Mesenchymal stem cell (in vitro differentiated cells and primary cell): ENCODE measurements around the gene HERPUD1.
"Not testable (repeated sequence)": the region's sequence is repeated elsewhere in the genome, so short reads cannot be mapped to it uniquely, and the experiment has no call there.

Source experiments
- DNase-seq: peaks from one replicate; pipeline ENCODE4 v3.0.0-alpha.2; 2013
- H2AFZ ChIP-seq: one replicate; pipeline ENCODE4 v1.6.1; 2013; ENCODE audit warnings: low read depth, mild to moderate bottlenecking, control low read depth, inconsistent platforms, low read length, moderate library complexity
- H2AK5ac ChIP-seq: 2 replicates; pipeline ENCODE4 v1.6.1; 2013; ENCODE audit warnings: low read length, moderate library complexity, mild to moderate bottlenecking, inconsistent platforms; ENCODE audit not compliant: severe bottlenecking
- H2BK120ac ChIP-seq: one replicate; pipeline ENCODE4 v1.6.1; 2013; ENCODE audit warnings: low read depth, mild to moderate bottlenecking, inconsistent platforms, low read length, moderate library complexity
- H2BK12ac ChIP-seq, 2 experiments: one replicate each; pipeline ENCODE4 v1.6.1; 2013; ENCODE audit warnings: inconsistent platforms in 2 of 2, low read length in 2 of 2, mild to moderate bottlenecking in 2 of 2, moderate library complexity in 2 of 2, control low read depth in 1 of 2
- H2BK15ac ChIP-seq: one replicate; pipeline ENCODE4 v1.6.1; 2013; ENCODE audit warnings: mild to moderate bottlenecking, low read depth, inconsistent platforms; ENCODE audit not compliant: poor library complexity, severe bottlenecking
- H2BK5ac ChIP-seq: 2 replicates; pipeline ENCODE4 v1.6.1; 2013; ENCODE audit warnings: low read depth, mild to moderate bottlenecking, low read length, control low read depth, inconsistent platforms; ENCODE audit not compliant: poor library complexity, severe bottlenecking
- H3K14ac ChIP-seq, 2 experiments: one replicate each; pipeline ENCODE4 v1.6.1; 2013; ENCODE audit warnings: inconsistent platforms in 2 of 2, low read length in 2 of 2, control low read depth in 1 of 2, mild to moderate bottlenecking in 1 of 2, moderate library complexity in 1 of 2
- H3K18ac ChIP-seq, 2 experiments: one replicate each; pipeline ENCODE4 v1.6.1; 2013; ENCODE audit warnings: inconsistent platforms in 2 of 2, low read length in 2 of 2, control low read depth in 1 of 2, low read depth in 1 of 2, mild to moderate bottlenecking in 1 of 2
- H3K23ac ChIP-seq, 2 experiments: one replicate each; pipeline ENCODE4 v1.6.1; 2013; ENCODE audit warnings: inconsistent platforms in 2 of 2, low read length in 2 of 2, mild to moderate bottlenecking in 2 of 2, moderate library complexity in 2 of 2, control low read depth in 1 of 2
- H3K27ac ChIP-seq: 2 replicates; pipeline ENCODE4 v1.5.1; 2013; ENCODE audit warnings: mild to moderate bottlenecking, moderate library complexity, low read length, control low read depth, inconsistent platforms; ENCODE audit not compliant: poor library complexity, severe bottlenecking
- H3K27me3 ChIP-seq, 2 experiments: 2 replicates each; pipeline versions ENCODE4 v1.6.1 to v1.7.0; 2013; ENCODE audit warnings: low read length in 2 of 2, mild to moderate bottlenecking in 2 of 2, moderate library complexity in 2 of 2, control low read depth in 1 of 2, inconsistent platforms in 1 of 2; ENCODE audit not compliant: control insufficient read depth in 1 of 2, insufficient read depth in 1 of 2
- H3K36me3 ChIP-seq, 2 experiments: 2 replicates each; pipeline versions ENCODE4 v1.6.1 to v1.7.0; 2013; ENCODE audit warnings: low read length in 2 of 2, control low read depth in 1 of 2, inconsistent platforms in 1 of 2, low read depth in 1 of 2, mild to moderate bottlenecking in 1 of 2; ENCODE audit not compliant: insufficient read depth in 2 of 2, control insufficient read depth in 1 of 2
- H3K4ac ChIP-seq, 2 experiments: one replicate each; pipeline ENCODE4 v1.6.1; 2013; ENCODE audit warnings: inconsistent platforms in 2 of 2, low read length in 2 of 2, mild to moderate bottlenecking in 2 of 2, moderate library complexity in 2 of 2, control low read depth in 1 of 2, low read depth in 1 of 2
- H3K4me1 ChIP-seq: 2 replicates; pipeline ENCODE4 v1.6.1; 2013; ENCODE audit warnings: low read depth, low read length, control low read depth; ENCODE audit not compliant: control insufficient read depth, insufficient read depth
- H3K4me2 ChIP-seq: 2 replicates; pipeline ENCODE4 v1.6.1; 2013; ENCODE audit warnings: low read length, mild to moderate bottlenecking, inconsistent platforms; ENCODE audit not compliant: poor library complexity, severe bottlenecking
- H3K4me3 ChIP-seq, 2 experiments: 2 replicates each; pipeline versions ENCODE4 v1.5.1 to v1.7.0; 2013; ENCODE audit warnings: low read length in 2 of 2, mild to moderate bottlenecking in 2 of 2, control low read depth in 1 of 2, low read depth in 1 of 2; ENCODE audit not compliant: insufficient read depth in 1 of 2
- H3K79me1 ChIP-seq: replicated peaks from 2 replicates; pipeline ENCODE4 v1.6.1; 2013; ENCODE audit warnings: mild to moderate bottlenecking, control low read depth, low read length, inconsistent platforms; ENCODE audit not compliant: poor library complexity, severe bottlenecking
- H3K9ac ChIP-seq: 2 replicates; pipeline ENCODE4 v1.7.0; 2013; ENCODE audit warnings: mild to moderate bottlenecking, low read length, moderate library complexity
- H3K9me3 ChIP-seq: 2 replicates; pipeline ENCODE4 v1.7.0; 2013; ENCODE audit warnings: mild to moderate bottlenecking, low read length; ENCODE audit not compliant: control insufficient read depth
- H4K8ac ChIP-seq: one replicate; pipeline ENCODE4 v1.6.1; 2013; ENCODE audit warnings: inconsistent platforms, mild to moderate bottlenecking, low read length, moderate library complexity
- H4K91ac ChIP-seq: one replicate; pipeline ENCODE4 v1.6.1; 2013; ENCODE audit warnings: mild to moderate bottlenecking, low read length, inconsistent platforms
- WGBS: methylation state at CpG from one replicate; pipeline ENCODE4 v1.1.7; 2013; ENCODE audit warnings: mixed read lengths; 5-methylcytosine and 5-hydroxymethylcytosine counted together

The HERPUD1 gene

DNA sequence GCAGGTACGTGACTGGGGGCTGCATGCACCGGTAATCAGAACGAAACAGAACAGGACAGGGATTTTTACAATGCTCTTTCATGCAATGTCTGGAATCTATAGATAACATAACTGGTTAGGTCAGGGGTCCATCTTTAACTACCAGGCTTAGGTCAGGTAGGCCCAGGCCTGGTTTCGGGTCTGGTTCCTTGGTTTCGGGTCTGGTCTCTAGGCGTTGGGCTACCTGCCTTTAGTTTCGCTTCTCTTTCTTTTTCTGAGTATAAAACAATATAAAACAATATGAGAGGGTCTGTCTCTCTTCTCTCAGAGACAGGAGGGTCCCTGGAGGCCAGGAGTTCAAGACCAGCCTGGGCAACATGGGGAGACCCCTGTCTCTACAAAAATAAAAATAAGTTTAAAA, 42.0 kb downstream of the HERPUD1 start:
- H3K4me1 ChIP-seq, H2BK12ac ChIP-seq, H3K4me3 ChIP-seq, DNase-seq, H3K9me3 ChIP-seq, H3K23ac ChIP-seq, H3K4me2 ChIP-seq, H3K9ac ChIP-seq, H4K91ac ChIP-seq, H3K4ac ChIP-seq, H3K79me1 ChIP-seq, H3K27ac ChIP-seq, H3K18ac ChIP-seq, H2BK15ac ChIP-seq, H2AFZ ChIP-seq, H4K8ac ChIP-seq, H2BK120ac ChIP-seq, H2BK5ac ChIP-seq, H2AK5ac ChIP-seq, H3K14ac ChIP-seq, H3K36me3 ChIP-seq: not testable (repeated sequence)
- H3K27me3 ChIP-seq, result peaks cover 0 to 27% of the 10 kb centered on the region in 2 experiments
- 97% methylated on average over 5 of the region's 7 CpGs for WGBS

DNA sequence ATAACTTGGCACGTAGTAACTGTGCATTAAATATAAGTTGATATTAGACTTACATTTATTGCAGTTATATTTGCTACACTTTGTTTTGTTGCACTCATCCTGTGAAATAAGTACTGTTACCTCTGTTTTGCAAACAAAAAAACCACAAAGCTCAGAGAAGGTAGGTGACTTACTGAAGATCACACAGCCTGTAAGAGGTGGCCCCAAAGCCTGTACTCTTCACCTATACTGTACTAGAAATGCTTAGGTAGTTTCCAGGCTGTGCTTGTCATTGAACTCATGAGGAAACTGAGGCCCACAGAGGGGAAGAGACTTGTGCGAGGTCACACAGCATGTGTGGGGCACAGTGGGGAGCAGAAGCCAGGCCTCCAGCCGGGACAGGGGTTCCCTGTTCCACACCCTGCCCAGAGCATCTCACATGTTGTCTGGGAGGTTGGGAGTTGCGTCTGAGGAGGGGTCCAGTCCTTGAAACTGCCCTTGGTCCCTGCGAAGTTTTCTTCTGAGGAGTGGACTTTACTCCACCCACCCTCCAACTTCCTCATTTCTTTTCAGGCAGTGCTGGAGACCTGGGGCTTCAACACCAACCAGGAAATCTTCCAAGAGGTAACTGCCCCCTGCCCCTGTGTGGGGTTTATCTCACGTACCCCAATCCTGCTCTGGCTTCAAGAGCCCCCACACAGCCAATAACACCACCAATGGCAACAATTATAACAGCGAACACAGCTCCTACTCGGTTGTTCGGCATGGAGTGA, 42.8 kb downstream of the HERPUD1 start:
- DNase-seq, result no peak
- Histone ChIP-seq H2AK5ac (no peak overlapping the region), H3K79me1 (no peaks in the 10 kb centered on the region), H3K14ac (no peak overlapping the region), H3K4ac (no peak overlapping the region), H3K27me3 (peaks cover 0 to 27% of the 10 kb centered on the region in 2 experiments), H2BK12ac (no peak overlapping the region), H3K27ac (no peak overlapping the region), H3K4me2 (no peak overlapping the region), H4K8ac (no peak overlapping the region), H2AFZ (no peak overlapping the region), H3K18ac (no peak overlapping the region), H3K9me3 (no peaks in the 10 kb centered on the region), H2BK15ac (no peak overlapping the region), H3K9ac (no peak overlapping the region), H3K4me3 (no peak overlapping the region), H2BK5ac (no peak overlapping the region), H2BK120ac (no peak overlapping the region), H3K4me1 (peaks cover 5% of the 10 kb centered on the region), H3K23ac (no peak overlapping the region), H3K36me3 (no peaks in the 10 kb centered on the region), H4K91ac (no peak overlapping the region)
- 89% methylated on average over 8 of the region's 9 CpGs for WGBS

DNA sequence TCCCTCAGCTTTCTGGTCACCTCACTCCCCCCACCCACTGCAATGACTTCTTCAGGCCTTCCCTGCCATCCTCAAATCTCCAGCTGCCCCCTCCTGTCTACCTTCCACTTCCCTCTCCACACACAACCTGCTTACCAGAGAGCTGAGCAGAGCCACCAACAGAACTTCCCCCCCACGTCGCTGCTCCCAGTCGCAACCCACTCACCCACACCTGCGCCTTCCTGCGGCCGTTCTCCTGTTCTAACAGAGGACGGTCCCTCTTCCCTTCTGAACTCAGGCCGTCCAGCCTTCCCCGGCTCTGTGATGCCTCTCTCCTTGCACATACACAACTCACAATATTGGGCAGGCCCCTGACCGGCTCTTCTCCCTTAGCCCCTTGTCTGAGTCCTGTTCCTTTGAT, 43.8 kb downstream of the HERPUD1 start:
- no peaks in the 10 kb centered on the region for H3K36me3 ChIP-seq
- H3K14ac ChIP-seq, result no peak overlapping the region
- H2AFZ ChIP-seq, result no peak overlapping the region
- no peak overlapping the region for H4K8ac ChIP-seq
- no peak overlapping the region for H3K23ac ChIP-seq
- no peak overlapping the region for H2BK5ac ChIP-seq
- H2BK15ac ChIP-seq, result no peak overlapping the region
- peaks cover 5% of the 10 kb centered on the region for H3K4me1 ChIP-seq
- no peak overlapping the region for H3K9ac ChIP-seq
- no peaks in the 10 kb centered on the region for H3K79me1 ChIP-seq
- H3K4me2 ChIP-seq, result no peak overlapping the region
- DNase-seq, result no peak
- no peak overlapping the region for H2BK12ac ChIP-seq
- H4K91ac ChIP-seq, result no peak overlapping the region
- 90% methylated on average over 10 of the region's 10 CpGs for WGBS
- H3K18ac ChIP-seq, result no peak overlapping the region
- H3K27ac ChIP-seq, result no peak overlapping the region
- H3K4me3 ChIP-seq, result no peak overlapping the region
- H2BK120ac ChIP-seq, result no peak overlapping the region
- no peak overlapping the region for H2AK5ac ChIP-seq
- no peak overlapping the region for H3K4ac ChIP-seq
- H3K27me3 ChIP-seq, result peaks cover 0 to 22% of the 10 kb centered on the region in 2 experiments
- H3K9me3 ChIP-seq, result no peaks in the 10 kb centered on the region

DNA sequence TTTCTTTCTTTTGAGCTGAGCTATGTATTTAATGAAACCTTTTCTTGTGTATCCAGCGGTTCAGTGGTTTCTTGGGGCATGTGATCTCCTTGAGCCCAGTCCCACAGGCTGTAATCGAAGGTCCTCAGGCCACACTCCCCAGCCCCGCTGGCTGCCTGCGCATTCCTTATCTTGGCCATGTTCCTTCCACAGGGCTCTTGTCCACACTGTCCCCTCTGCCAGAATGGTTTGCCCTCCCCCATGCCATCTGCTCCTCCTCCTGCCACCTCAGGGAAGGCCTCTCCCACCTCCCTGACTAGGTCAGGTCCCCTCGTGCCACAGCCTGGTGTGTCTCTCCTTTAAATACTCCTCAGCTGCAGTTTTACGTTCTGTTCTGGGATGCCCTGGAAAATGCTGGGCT, 45.3 kb downstream of the HERPUD1 start:
- H3K18ac ChIP-seq, result no peak overlapping the region
- no peak overlapping the region for H3K27ac ChIP-seq
- no peak overlapping the region for H2BK5ac ChIP-seq
- H3K4me2 ChIP-seq, result no peak overlapping the region
- H4K91ac ChIP-seq, result peak overlapping the region; percentile 22
- peaks cover 4% of the 10 kb centered on the region for H3K4me1 ChIP-seq
- WGBS, result 93% methylated on average over 6 of the region's 6 CpGs
- no peak overlapping the region for H3K23ac ChIP-seq
- no peaks in the 10 kb centered on the region for H3K9me3 ChIP-seq
- H2AFZ ChIP-seq, result no peak overlapping the region
- H3K14ac ChIP-seq, result no peak overlapping the region
- peaks cover 0 to 11% of the 10 kb centered on the region in 2 experiments for H3K27me3 ChIP-seq
- H3K4me3 ChIP-seq, result no peak overlapping the region
- no peak overlapping the region for H3K9ac ChIP-seq
- H2BK12ac ChIP-seq, result no peak overlapping the region
- H3K36me3 ChIP-seq, result peaks cover 0 to 7% of the 10 kb centered on the region in 2 experiments
- H4K8ac ChIP-seq, result no peak overlapping the region
- no peak overlapping the region for H3K4ac ChIP-seq
- H2AK5ac ChIP-seq, result no peak overlapping the region
- DNase-seq, result no peak
- no peak overlapping the region for H2BK15ac ChIP-seq
- no peak overlapping the region for H2BK120ac ChIP-seq
- H3K79me1 ChIP-seq, result no peaks in the 10 kb centered on the region
